ENCODE data around the gene CST8.

GRCh38 chr20:23476015-23476754 lies 14.7 kb upstream of the CST8 start:
- TF ChIP-seq SUZ12 (IDR thresholded peaks at IDR 0.05; ENCODE audit: extremely low read depth, insufficient read depth, insufficient read length), result no peak
- TF ChIP-seq ZNF274 (IDR thresholded peaks at IDR 0.05; ENCODE audit: low read depth, low read length), result no peak
